Posterior cingulate gyrus (tissue), 11 donors: ENCODE measurements around the gene ASCL5.

ENCODE experiments used
- DNase-seq, 10 donors: peaks; one replicate each; pipeline versions ENCODE4 v3.0.0 to v3.0.0-alpha.2; 2020 to 2021; ENCODE audit warnings: mixed read lengths in 3 of 10
- intact Hi-C: fragments of 100-400 bp; cut with DNase I; formaldehyde crosslinking; loops from one replicate; pipeline ENCODE4 v1.15.1; 2023

The ASCL5 gene

DNA sequence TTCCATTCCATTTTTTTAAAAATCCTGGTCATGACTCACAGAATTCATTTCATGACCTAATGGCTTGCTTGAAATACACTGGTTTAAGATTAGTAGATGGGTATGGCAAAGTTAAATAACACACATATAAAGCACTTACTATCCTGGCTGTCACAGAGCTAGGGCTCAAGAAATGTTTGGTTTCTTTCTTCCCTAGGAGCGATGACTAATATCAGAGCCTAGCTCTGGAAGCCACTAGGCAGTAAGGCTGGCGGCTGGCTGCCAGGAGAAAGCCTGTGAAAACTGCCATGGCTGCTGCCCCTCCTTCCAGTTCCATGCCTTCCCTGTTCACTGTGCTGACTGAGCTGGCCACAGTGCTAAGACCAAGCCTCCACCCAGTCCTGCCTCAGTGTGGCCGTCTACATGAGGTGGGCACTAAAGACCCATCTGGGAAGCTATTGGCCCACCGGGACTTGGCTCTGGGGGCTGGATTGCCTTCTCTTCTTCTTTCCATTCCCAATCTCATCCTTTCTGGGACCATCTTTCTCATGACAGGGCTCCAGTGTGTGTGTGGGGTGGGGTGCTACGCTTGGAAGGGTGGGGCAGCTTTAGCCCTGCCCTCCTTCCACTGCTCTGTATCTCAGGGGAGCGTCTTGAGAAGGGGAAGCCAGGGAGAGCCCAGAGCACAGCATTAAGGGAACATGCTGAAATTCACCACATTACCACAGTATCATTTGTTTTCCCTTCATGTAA lies 10.8 kb upstream of the ASCL5 start:
- peak; percentile 50 to 96 (median 72) for DNase-seq
- intact Hi-C loops = no loop called here

- DNase-seq = peak in 1 of 10 donors; percentile 44
- intact Hi-C loops = no loop called here
Measured at GRCh38 chr1:201137024-201137392, 10.0 kb upstream of the ASCL5 start.

DNA sequence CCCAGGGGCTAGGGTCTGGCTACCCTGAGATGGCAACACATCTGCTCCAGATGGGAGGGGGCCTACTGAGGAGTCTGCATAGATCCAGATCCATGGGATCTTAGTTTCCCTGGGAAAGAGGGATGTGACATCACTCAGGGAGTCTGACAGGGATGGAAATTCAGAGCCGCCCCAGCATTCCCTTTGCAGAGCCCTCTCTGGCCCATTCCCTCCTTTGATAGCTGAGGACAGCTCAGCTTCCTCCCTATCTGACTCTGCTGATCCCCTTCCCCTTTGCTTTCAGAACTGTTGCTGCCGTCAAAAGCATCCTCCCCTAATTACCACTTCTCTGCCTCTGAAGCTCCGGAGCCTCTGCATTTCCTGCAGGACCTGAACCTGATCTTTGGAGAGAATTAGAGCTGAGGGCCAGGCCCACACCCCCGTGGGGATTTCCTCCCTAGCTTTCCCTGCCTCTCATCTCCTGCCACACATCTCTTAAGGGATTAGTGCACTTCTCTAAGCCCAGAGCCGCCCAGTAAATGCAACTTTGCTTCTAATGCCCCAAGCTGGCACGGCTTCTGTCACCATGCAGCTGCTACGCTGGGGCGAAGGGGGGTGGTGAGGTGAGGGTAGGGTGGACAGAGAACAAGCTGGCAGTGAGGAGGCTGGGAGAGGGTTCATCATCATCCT lies 9.5 kb upstream of the ASCL5 start:
- intact Hi-C loops = no loop called here
- DNase-seq = peak in 2 of 10 donors; percentile 14 to 70

GRCh38 chr1:201134405-201134804 lies 7.4 kb upstream of the ASCL5 start:
- DNase-seq = no peak
- intact Hi-C loops = no loop called here

GRCh38 chr1:201131398-201131797 lies 4.4 kb upstream of the ASCL5 start:
- intact Hi-C loops = no loop called here
- DNase-seq = peak in 1 of 10 donors; percentile 36

GRCh38 chr1:201128962-201129361 lies 2.0 kb upstream of the ASCL5 start:
- peak in 1 of 10 donors; percentile 77 for DNase-seq
- intact Hi-C loops = no loop called here

GRCh38 chr1:201128476-201128875 lies 1.5 kb upstream of the ASCL5 start:
- intact Hi-C loops = no loop called here
- DNase-seq = peak in 1 of 10 donors; percentile 57

DNA sequence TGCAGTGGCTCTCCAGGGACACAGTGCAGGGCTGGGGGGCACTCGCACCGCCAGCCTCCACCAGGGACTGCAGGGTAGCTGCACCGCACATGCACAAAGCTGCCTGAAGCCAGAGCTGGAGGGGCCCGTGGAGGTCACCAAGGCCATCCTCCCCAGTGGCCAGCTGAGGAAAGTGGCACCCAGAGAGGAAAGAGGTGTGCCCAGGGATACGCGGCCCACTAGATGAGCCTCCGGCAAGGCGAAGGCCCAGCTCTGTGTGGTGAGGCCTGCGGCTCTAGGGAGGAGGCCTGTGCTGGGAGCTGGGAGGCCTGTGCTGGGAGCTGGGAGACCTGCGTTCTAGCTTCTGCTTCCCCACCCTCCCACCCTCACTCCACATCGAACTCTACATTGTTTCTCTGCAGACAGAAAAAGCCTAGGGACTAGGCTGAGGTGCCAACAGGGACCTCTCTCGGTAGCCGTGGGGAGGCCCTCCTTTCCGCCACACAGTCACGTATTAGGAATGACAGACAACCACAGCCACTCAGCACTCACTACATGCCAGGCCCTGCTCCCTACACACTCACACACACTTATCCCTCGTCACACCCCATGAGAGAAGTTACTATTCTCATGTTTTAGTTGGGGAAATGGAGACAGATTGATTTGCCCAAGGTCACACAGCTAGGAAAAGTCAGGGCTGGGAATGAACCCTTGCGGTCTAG lies 921 bp upstream of the ASCL5 start:
- no peak for DNase-seq
- intact Hi-C loops = no loop called here

- intact Hi-C loops = no loop called here
- peak in 1 of 10 donors; percentile 43 for DNase-seq
Measured at GRCh38 chr1:201126463-201126831, 537 bp downstream of the ASCL5 start.

- intact Hi-C loops = no loop called here
- DNase-seq = peak in 2 of 10 donors; percentile 15 to 62
Measured at GRCh38 chr1:201125800-201126199, 1.2 kb downstream of the ASCL5 start.

DNA sequence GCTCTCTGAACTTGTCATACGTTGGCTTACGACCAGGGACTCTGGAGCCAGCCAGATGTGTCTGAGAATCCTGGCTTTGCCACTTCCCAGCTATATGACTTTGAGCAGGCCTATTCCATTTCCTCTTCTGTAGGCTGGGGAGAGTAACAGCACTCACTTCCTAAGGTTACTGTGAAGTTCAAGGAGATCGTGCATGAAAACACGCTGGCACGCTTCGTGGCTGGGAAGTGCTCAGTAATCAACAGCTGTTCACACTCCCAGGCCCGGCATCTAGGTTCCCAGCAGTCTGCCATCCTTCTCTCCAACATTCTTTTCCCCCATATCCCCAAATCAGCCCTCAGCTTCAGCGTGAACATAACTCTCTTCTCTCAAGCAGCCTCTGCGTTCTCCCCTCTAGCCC lies 2.0 kb downstream of the ASCL5 start:
- peak in 1 of 10 donors; percentile 18 for DNase-seq

DNA sequence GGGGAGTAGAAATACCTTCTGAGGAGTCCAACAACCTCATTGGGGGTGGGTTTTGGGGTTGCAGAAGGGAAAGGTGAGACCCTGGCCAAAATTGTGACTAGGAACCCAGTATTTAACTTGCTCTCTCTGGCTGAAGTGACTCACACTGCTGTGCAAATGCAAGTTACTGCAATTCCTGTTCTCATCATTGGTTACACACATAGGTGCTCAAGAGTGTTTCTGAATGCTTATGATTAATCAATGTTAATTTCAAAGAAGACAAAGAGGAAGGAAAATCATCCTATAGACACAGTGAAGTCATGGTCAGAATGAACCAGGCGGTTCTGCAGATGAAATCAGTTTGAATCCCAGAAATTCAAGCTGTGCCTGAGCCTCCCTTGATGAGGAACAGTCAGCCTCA lies 3.1 kb downstream of the ASCL5 start:
- no peak for DNase-seq
- intact Hi-C loops = no loop called here

More for the DNA sequence above, 2.0 kb downstream of the ASCL5 start:
- intact Hi-C loops = no loop called here

- intact Hi-C loops = no loop called here
- no peak for DNase-seq
Measured at GRCh38 chr1:201122321-201122957, 4.5 kb downstream of the ASCL5 start.

GRCh38 chr1:201119206-201120197 lies 7.5 kb downstream of the ASCL5 start:
- intact Hi-C loops = loop anchor here (10.0 kb wide), 1 partner anchor 75 kb away; no protein-coding TSS in a partner anchor
- peak in 9 of 10 donors; percentile 44 to 94 (median 59) for DNase-seq

GRCh38 chr1:201116091-201116490 lies 10.9 kb downstream of the ASCL5 start:
- DNase-seq = no peak
- intact Hi-C loops = loop anchor here (10.0 kb wide), 1 partner anchor 71 kb away; no protein-coding TSS in a partner anchor

DNA sequence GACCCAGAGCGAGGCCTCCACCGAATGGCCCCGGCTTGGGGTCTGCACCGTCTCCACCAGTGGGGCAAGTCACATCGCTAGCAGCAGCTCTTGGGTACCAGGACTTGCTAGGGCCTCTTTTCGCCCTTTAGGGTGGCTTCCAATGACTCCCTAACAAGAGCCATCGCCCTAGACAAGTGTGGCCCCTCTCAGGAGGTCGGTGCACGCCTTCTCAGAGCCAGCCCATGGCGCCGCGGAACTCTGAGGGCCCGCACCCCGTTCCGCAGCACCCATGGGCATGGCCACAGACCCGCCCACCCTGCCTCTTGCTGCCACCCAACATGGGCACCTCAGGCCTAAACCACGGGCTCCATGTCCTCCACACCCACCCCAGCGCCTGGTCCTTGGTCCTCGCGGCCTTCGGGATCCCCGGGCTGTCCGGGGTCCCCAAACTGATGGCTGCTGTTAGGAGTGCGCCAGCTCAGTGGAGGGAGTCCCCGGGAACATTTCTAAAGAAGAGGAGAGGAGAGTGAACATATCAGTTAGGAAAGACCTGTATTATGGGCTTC lies 11.5 kb downstream of the ASCL5 start:
- intact Hi-C loops = loop anchor here (10.0 kb wide), 1 partner anchor 71 kb away; no protein-coding TSS in a partner anchor
- DNase-seq = peak in 1 of 10 donors; percentile 69

- peak; percentile 82 to 98 (median 91) for DNase-seq
- intact Hi-C loops = loop anchor here (5.0 to 10.0 kb wide), 2 partner anchors 70 to 142 kb away; no protein-coding TSS in a partner anchor
Measured at GRCh38 chr1:201114245-201115131, 12.5 kb downstream of the ASCL5 start.
